GM12801 (cell line): ENCODE results near the gene COL6A2.

Experiments
- CTCF ChIP-seq: IDR thresholded peaks from one replicate; pipeline ENCODE4 v1.5.1; 2011; ENCODE audit warnings: control low read depth; ENCODE audit not compliant: insufficient read length; ENCODE audit errors: extremely low read depth

COL6A2 gene

GRCh38 chr21:46063227-46063626 lies 34.7 kb upstream of the COL6A2 start:
- no peak for TF ChIP-seq CTCF

GRCh38 chr21:46063734-46064680 lies 33.9 kb upstream of the COL6A2 start:
- TF ChIP-seq CTCF, result no peak

GRCh38 chr21:46064870-46065214 lies 33.1 kb upstream of the COL6A2 start:
- no peak for TF ChIP-seq CTCF

GRCh38 chr21:46065215-46065913 lies 32.5 kb upstream of the COL6A2 start:
- no peak for TF ChIP-seq CTCF

GRCh38 chr21:46065914-46066551 lies 31.9 kb upstream of the COL6A2 start:
- no peak for TF ChIP-seq CTCF

- no peak for TF ChIP-seq CTCF
Measured at GRCh38 chr21:46066591-46067331, 31.2 kb upstream of the COL6A2 start.
